PC-3 (cell line): ENCODE data around the gene USO1. TPM values are rescaled to one million over a fixed set of nuclear protein-coding genes. Genes with fewer than 3 reads are reported as not detected.

Experiments
- ATAC-seq: fragments of 200-7000 bp; cut with Tn5 transposase; 2 replicates; pipeline ENCODE4 v1.9.1; 2020; ENCODE audit warnings: mild to moderate bottlenecking, moderate library complexity
- BruUV-seq: library from RNA; stranded (reverse); fragments of 400-500 nt; replicated peaks from 2 replicates; lab custom pipeline; 2021; lab: Mats Ljungman, UMichigan
- CTCF ChIA-PET: fragments of 300-600 bp; sonication (Branson Sonifier 250); formaldehyde crosslinking; loops from one replicate; lab custom pipeline; 2022; ENCODE audit warnings: antibody characterized with exemption; lab: Charles Lee
- POLR2A ChIA-PET: fragments of 300-600 bp; sonication (Branson Sonifier 250); formaldehyde crosslinking; loops from one replicate; lab custom pipeline; 2022; ENCODE audit warnings: antibody characterized with exemption; ENCODE audit not compliant: unreplicated experiment; lab: Charles Lee
- DNase-seq: peaks from one replicate; pipeline ENCODE4 v3.0.0-alpha.2; 2015
- H2AFZ ChIP-seq: fragments of 300-600 bp; sonication (generic); 2 replicates; pipeline ENCODE4 v1.6.0; 2016; ENCODE audit warnings: antibody characterized with exemption, low read length
- H3F3A ChIP-seq: fragments of 300-600 bp; sonication (generic); one replicate; pipeline ENCODE4 v1.6.0; 2017; ENCODE audit warnings: antibody characterized with exemption, low read length, control low read depth, mild to moderate bottlenecking; ENCODE audit not compliant: unreplicated experiment
- H3K27ac ChIP-seq: fragments of 300-600 bp; sonication (generic); 2 replicates; pipeline ENCODE4 v1.5.1; 2016; ENCODE audit warnings: mild to moderate bottlenecking, low read length
- H3K27me3 ChIP-seq: fragments of 300-600 bp; sonication (generic); 2 replicates; pipeline ENCODE4 v1.6.1; 2016; ENCODE audit warnings: low read length, mixed read lengths
- H3K36me3 ChIP-seq: fragments of 300-600 bp; sonication (generic); 2 replicates; pipeline ENCODE4 v1.6.1; 2016; ENCODE audit warnings: low read depth, mixed run types, low read length, mixed read lengths
- H3K4me1 ChIP-seq: fragments of 300-600 bp; sonication (generic); 2 replicates; pipeline ENCODE4 v1.5.1; 2016; ENCODE audit warnings: low read length; ENCODE audit not compliant: insufficient read depth
- H3K4me2 ChIP-seq: fragments of 300-600 bp; sonication (generic); 2 replicates; pipeline ENCODE4 v1.6.0; 2016; ENCODE audit warnings: low read length
- H3K4me3 ChIP-seq: fragments of 300-600 bp; sonication (generic); 2 replicates; pipeline ENCODE4 v1.5.1; 2016; ENCODE audit warnings: mild to moderate bottlenecking, low read length, mixed read lengths
- H3K79me2 ChIP-seq: fragments of 300-600 bp; sonication (generic); 2 replicates; pipeline ENCODE4 v1.6.1; 2017; ENCODE audit warnings: low read length, mixed read lengths
- H3K9ac ChIP-seq: fragments of 300-600 bp; sonication (generic); 2 replicates; pipeline ENCODE4 v1.6.0; 2016; ENCODE audit warnings: mild to moderate bottlenecking, low read length
- H3K9me2 ChIP-seq: fragments of 300-600 bp; sonication (generic); replicated peaks from 2 replicates; pipeline ENCODE4 v1.6.1; 2016; ENCODE audit warnings: mixed run types, low read length, mixed read lengths
- H3K9me3 ChIP-seq: fragments of 300-600 bp; sonication (generic); 2 replicates; pipeline ENCODE4 v1.6.1; 2016; ENCODE audit warnings: low read length, mixed read lengths
- H4K20me1 ChIP-seq: fragments of 300-600 bp; sonication (generic); 2 replicates; pipeline ENCODE4 v1.6.1; 2016; ENCODE audit warnings: low read length, mixed read lengths
- CTCF ChIP-seq: fragments of 300-600 bp; sonication (generic); conservative IDR thresholded peaks from 2 replicates; pipeline ENCODE4 v1.5.1; 2017; ENCODE audit warnings: antibody characterized with exemption, low read depth, mild to moderate bottlenecking, low read length
- EZH2 ChIP-seq: fragments of 300-600 bp; sonication (generic); IDR thresholded peaks from one replicate; pipeline ENCODE4 v1.6.1; 2017; ENCODE audit warnings: antibody characterized with exemption, mild to moderate bottlenecking, low read length; ENCODE audit not compliant: unreplicated experiment
- EZH2phosphoT487 ChIP-seq: fragments of 300-600 bp; sonication (generic); IDR thresholded peaks from 2 replicates; pipeline ENCODE4 v1.6.1; 2018; ENCODE audit warnings: mild to moderate bottlenecking, antibody characterized with exemption, low read length, borderline replicate concordance
- intact Hi-C: fragments of 100-400 bp; cut with micrococcal nuclease; formaldehyde crosslinking; loops from 2 replicates; pipeline ENCODE4 v1.9.0; 2023
- total RNA-seq: library from RNA; depleted of rRNA; stranded (reverse); fragments of >200 nt; gene quantifications from 2 replicates; pipeline ENCODE4 v1.2.3, GENCODE V29; 2014

The USO1 gene
- total RNA-seq, 1 experiment from 2014 or later: 34.3 TPM

DNA sequence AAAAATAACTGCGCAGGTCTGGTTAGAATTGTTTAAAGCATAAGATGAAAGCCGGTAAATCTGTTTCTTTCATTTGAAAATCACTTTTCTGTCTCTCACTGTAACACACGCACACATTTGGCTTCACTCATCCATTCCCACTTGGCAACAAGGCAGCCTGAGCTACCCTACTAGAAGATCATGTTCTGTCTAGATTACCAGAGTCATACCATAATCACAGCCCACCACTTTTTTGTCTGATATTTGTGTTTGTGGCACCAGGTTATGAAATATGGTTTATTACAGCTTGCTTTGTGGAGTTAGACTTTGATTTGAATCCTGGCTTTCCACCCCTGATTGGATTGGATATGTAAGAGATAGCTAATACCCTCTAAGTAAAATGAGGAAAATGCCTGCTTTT, 2.2 kb downstream of the USO1 start:
- Histone ChIP-seq H3K4me1 (peaks cover 27% of the 10 kb centered on the region), H3K27me3 (no peaks in the 10 kb centered on the region), H3K9ac (0 out of 2 replicates have a peak overlapping the region, but pooled peaks have one; percentile 3), H4K20me1 (no peaks in the 10 kb centered on the region), H3K4me2 (peak overlapping the region; percentile 91), H2AFZ (no peak overlapping the region), H3F3A (no peaks in the 10 kb centered on the region), H3K36me3 (no peaks in the 10 kb centered on the region), H3K27ac (no peak overlapping the region), H3K9me2 (no peaks in the 10 kb centered on the region), H3K79me2 (peaks cover 80% of the 10 kb centered on the region), H3K4me3 (peak overlapping the region; percentile 94), H3K9me3 (no peaks in the 10 kb centered on the region)
- no peak for TF ChIP-seq EZH2phosphoT487
- no peak for TF ChIP-seq EZH2
- no peak for TF ChIP-seq CTCF
- POLR2A ChIA-PET: no interaction called here
- CTCF ChIA-PET: no interaction called here
- DNase-seq: no peak
- intact Hi-C loops: no loop called here
- no peak for ATAC-seq
- BruUV-seq: no TSS peak

- H3F3A ChIP-seq: no peaks in the 10 kb centered on the region
- DNase-seq (no peak), ATAC-seq (no peak)
- H3K9me3 ChIP-seq: no peaks in the 10 kb centered on the region
- no peaks in the 10 kb centered on the region for H3K27me3 ChIP-seq
- intact Hi-C loops: no loop called here
- ChIA-PET CTCF (no interaction called here), POLR2A (no interaction called here)
- peak overlapping the region; percentile 91 for H3K4me2 ChIP-seq
- no peaks in the 10 kb centered on the region for H3K9me2 ChIP-seq
- H3K27ac ChIP-seq: no peak overlapping the region
- TF ChIP-seq EZH2 (no peak), EZH2phosphoT487 (no peak), CTCF (no peak)
- 0 out of 2 replicates have a peak overlapping the region, but pooled peaks have one; percentile 3 for H3K9ac ChIP-seq
- no peaks in the 10 kb centered on the region for H4K20me1 ChIP-seq
- peak overlapping the region; percentile 94 for H3K4me3 ChIP-seq
- peaks cover 80% of the 10 kb centered on the region for H3K79me2 ChIP-seq
- peaks cover 23% of the 10 kb centered on the region for H3K4me1 ChIP-seq
- BruUV-seq: no TSS peak
- H3K36me3 ChIP-seq: no peaks in the 10 kb centered on the region
- H2AFZ ChIP-seq: no peak overlapping the region
These were observed 2.7 kb downstream of the USO1 start for GRCh38 chr4:75727073-75727472.

- ChIA-PET POLR2A (no interaction called here), CTCF (no interaction called here)
- no peak overlapping the region for H2AFZ ChIP-seq
- no peak for DNase-seq
- no peak overlapping the region for H3K4me3 ChIP-seq
- no peak overlapping the region for H3K27ac ChIP-seq
- no peaks in the 10 kb centered on the region for H3K9me3 ChIP-seq
- H4K20me1 ChIP-seq: no peaks in the 10 kb centered on the region
- H3K9me2 ChIP-seq: no peaks in the 10 kb centered on the region
- peaks cover 80% of the 10 kb centered on the region for H3K79me2 ChIP-seq
- H3K4me2 ChIP-seq: no peak overlapping the region
- BruUV-seq: no TSS peak
- no peak for ATAC-seq
- H3K36me3 ChIP-seq: no peaks in the 10 kb centered on the region
- H3K4me1 ChIP-seq: peaks cover 12% of the 10 kb centered on the region
- no peaks in the 10 kb centered on the region for H3F3A ChIP-seq
- intact Hi-C loops: no loop called here
- TF ChIP-seq EZH2phosphoT487 (no peak), EZH2 (no peak), CTCF (no peak)
- no peaks in the 10 kb centered on the region for H3K27me3 ChIP-seq
- no peak overlapping the region for H3K9ac ChIP-seq
These were observed 5.5 kb downstream of the USO1 start for GRCh38 chr4:75729836-75730235.
